Dermis blood vessel endothelial cell (primary cell): ENCODE measurements around the gene CPPED1. TPM values are rescaled to one million over a fixed set of nuclear protein-coding genes. Genes with fewer than 3 reads are reported as not detected.
"Not testable (repeated sequence)": the region's sequence is repeated elsewhere in the genome, so short reads cannot be mapped to it uniquely, and the experiment has no call there.

ENCODE experiments used
- DNase-seq: peaks from one replicate; pipeline ENCODE4 v3.0.0; 2010
- total RNA-seq: library from RNA; depleted of rRNA; stranded (reverse); fragments of >200 nt; gene quantifications from 2 replicates; pipeline ENCODE4 v1.2.3, GENCODE V29; 2014

Gene CPPED1, protein sequence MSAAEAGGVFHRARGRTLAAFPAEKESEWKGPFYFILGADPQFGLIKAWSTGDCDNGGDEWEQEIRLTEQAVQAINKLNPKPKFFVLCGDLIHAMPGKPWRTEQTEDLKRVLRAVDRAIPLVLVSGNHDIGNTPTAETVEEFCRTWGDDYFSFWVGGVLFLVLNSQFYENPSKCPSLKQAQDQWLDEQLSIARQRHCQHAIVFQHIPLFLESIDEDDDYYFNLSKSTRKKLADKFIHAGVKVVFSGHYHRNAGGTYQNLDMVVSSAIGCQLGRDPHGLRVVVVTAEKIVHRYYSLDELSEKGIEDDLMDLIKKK
- total RNA-seq = 23.1 and 26.0 TPM in 2 replicates

DNA sequence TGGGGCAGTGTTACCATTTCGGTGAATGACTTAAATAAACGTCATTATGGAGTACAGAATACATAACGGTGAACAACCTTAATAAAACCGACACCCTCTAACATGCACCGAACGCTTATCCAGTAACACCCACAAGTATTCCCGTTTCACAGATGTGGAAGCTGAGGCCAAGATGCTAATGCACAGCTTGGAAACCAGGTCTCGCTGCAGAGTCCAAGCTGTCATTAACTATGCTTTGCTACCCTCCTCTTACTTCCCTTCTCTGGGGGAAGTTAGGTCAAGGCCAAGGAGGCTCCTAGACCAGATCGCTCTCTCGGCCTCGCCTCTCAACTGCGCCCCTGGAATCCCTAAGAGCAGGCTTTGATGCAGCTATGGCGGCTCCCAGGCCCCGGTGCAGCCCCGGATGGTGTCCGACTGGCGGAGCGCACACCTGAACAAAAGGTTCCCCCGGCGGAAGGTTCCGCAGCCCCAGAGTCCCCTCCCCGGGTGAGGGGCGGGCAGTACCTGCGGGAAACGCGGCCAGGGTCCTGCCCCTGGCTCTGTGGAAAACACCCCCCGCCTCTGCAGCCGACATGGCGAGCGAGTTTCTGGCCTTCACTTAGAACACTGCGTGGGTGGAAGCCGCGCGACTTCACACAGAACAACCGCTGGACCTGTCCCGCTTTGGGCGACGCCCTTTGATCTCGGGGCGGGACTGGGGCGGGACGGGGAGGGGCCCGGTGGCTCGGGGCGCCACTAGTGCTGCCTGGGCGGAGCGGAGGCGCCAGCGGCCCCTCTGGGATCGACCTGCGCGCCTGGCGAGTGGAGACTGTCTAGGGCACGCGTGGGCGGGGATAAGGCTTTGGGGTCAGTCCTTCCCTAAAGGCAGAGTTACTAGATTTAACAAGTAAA lies at the start of gene CPPED1:
Gene CPPED1, minus strand, starts transcription at position 685 of the 891 bp plus-strand sequence. Its CDS starts 111 bp downstream, at position 574.
- DNase-seq = peak; percentile 96

DNA sequence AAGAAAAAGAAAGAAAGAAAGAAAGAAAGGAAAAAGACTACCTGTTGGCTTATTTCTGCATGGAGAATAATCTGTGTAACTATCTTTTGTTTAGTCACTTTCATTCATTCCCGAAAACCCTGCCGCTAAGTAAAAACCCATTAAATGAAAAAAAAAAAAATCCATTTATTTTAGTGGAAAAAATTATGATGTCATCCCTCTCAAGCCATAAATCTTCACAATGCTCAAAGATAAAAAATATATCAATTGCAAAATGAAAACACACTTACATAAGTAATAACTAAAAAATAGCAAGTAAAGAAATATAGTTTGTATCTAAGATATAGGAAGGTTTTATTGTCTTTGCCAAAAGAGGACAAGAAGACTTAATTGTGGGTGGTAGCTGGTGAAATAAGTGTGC lies 46.5 kb upstream of the CPPED1 start:
- DNase-seq = no peak

DNA sequence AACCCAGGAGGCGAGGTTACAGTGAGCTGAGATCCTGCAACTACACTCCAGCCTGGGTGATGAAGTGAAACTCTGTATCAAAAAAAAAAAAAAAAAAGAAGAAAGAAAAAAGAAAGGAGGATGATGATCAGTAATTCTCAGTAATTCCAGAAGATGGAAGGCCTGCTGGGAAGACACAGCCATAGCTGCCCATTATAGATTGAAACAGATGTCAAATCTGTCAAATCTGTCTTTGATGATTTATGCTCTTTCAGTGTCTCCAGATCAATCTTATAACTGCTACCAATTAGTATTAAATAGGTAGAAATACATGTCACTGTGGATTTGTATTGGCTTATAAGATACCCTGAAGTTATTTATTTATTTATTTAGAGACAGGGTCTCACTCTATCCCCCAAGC lies 42.9 kb upstream of the CPPED1 start:
- no peak for DNase-seq

DNA sequence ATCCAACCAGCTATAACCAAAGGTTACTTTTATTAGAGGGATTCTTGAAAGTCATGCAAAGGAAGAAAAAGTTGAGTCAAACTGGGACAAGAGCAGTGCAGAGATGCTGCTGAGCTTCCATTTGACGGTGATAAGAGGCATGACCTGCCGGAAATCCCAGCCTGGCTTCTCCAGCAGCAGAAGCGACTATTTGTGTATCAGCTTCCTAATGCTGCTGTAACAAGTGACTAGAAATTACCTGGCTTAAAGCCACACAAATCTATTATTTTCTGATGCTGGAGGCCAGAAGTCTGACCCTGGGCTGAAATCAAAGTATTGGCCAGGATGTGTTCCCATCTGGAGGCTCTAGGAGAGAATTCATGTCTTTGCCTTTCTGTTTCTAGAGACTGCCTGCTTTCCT lies 41.6 kb upstream of the CPPED1 start:
- DNase-seq = no peak

DNA sequence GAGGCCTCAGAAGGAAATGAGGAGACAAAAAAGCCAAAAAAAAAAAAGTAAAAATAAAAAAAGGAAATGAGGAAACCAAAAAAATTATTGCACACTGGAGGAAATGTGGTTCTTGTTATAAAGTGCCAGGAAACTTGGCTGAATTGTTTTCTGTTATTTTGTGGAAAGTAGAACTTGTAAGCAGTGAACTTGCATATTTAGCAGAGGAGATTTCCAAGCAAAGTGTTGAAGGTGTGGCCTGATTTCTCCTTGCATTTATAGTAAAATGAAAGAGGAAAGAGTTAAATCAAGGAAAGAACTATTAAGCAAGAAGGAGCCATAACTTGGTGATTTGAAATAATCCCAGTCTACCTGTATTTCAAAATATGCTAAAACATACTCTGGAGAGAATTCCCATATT lies 34.1 kb upstream of the CPPED1 start:
- no peak for DNase-seq

DNA sequence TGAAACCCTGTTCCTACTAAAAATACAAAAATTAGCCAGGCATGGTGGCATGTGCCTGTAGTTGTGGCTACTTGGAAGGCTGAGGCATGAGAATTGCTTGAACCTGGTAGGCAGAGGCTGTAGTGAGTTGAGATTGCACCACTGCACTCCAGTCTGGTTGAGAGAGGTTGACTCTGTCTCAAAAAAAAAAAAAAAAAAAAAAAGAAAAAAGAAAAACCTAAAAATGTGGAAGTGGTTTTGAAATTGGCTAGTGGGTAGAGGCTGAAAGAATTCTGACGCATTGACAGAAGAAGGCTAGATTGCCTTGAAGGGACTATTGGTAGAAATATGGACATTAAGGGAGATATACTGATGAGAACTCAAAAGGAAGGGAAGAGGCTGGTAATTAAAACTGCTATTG lies 33.6 kb upstream of the CPPED1 start:
- DNase-seq = no peak

DNA sequence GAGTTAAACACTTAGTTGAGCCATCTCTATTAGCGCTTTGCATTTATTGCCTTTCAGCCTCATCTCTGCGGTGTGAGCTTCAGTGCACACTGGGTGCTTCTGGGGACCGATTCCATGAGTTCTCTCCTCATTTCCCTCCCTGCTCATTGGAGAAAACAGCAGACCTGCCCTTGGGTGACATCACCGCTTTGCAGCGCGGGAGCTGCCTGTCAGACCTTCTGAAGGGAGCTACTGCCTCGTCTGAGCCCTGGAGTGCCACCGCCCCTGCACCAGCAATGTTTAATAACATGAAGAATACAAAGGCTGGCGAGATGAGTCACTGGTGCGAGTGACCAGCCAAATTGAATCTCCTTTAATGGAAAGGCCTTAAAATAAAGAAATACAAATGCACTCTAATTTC lies 30.2 kb upstream of the CPPED1 start:
- peak; percentile 16 for DNase-seq

DNA sequence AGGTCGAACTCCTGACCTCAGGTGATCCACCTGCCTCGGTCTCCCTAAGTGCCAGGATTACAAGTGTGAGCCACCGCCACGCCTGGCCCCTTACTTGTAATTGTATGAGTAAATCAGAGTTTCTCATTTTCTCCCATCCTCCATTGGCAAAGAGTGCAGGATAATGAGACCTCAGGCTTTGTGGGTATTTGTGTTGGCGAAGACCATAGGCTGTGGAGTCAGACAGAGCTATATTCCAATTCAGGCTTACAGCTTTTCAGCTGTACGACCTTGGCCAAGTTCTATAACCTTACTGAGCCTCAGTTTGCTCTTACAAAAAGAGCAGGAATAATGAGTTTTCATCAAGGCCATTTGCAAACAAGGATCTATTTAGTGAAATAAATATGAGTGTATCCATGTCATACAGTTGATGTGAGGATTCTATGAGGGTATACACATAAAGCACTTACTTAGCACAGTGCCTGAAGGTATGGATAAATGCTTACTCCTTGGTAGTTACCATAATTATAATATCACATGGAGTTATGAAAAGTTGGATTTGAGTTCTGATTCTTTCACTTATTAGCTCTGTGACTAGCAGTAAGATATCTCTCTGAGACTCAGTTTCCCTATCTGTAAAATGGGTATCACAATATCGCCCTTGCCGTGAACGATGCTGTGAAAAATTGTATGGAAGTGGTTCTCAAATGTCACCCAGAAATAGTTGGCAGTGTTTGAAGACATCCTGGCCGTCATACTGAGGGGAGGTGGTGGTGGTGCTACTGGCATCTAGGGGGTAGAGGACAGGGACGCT lies 25.6 kb upstream of the CPPED1 start:
- DNase-seq = no peak

DNA sequence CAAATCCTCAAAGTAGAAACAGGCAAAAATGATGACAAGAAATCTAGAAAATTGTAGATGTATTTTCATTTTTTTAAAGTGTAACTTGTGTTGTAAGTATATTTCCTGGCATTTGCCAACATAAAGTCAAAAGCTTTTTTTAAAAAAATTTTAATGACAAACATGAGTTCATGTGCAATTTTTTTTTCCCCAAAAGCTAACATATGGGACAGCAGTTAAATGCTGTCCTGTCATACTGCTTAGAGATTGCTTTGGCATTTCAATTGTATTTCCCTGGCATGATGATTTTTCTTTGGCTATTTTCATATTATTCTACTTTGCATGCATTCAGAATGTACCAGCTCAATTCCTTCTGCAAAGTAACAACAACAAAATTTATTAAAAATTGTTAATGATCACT lies 24.5 kb upstream of the CPPED1 start:
- no peak for DNase-seq

DNA sequence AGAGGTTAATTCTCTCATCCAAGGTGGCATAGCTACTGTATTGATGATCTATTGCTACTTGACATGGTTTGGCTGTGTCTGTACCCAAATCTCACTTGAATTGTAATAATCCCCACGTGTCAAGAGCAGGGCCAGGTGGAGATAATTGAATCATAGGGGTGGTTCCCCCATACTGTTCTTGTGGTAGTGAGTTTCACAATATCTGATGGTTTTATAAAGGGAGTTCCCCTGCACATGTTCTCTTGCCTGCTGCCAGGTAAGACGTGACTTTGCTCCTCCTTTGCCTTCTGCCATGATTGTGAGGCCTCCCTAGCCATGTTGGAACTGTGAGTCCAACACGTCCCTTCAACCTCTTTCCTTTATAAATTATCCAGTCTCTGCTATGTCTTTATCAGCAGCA lies 22.9 kb upstream of the CPPED1 start:
- DNase-seq = no peak

DNA sequence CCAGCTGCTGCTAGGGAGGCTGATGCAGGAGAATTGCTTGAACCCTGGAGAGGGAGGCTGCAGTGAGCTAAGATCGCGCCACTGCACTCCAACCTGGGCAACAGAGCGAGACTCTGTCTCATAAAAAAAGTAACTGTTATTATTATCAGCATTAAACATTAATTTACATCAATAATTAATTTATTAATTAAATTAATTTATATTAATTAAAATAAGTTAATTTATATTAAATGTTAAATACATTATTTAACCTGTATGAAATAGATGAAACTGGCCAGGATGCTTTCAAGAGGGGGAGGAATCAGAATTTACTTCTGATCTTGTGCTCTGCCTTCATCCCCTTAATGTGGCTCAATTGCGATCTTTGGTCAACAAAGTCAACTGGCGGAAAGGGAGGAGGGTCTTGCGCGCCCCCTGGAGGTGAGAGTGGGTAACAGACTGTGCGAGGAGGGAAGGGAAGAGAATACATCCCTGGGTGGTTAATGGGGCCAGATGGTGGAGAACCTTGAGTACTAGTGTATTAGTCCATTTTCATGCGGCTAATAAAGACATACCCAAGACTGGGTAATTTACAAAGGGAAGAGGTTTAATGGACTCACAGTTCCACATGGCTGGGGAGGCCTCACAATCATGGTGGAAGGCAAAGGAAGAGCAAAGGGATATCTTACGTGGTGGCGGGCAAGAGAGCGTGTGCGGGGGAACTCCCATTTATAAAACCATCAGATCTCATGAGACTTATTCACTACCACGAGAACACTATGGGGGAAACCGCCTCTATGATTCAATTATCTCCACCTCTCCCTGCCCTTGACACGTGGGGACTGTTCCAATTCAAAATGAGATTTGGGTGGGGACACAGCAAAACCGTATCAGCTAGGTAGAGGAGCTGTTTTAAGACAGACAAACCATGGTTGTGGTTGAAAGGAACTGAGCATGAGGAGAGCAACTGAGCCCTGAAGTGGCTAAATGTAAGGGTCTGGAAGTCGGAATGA lies 15.7 kb upstream of the CPPED1 start:
- peak; percentile 80 for DNase-seq

DNA sequence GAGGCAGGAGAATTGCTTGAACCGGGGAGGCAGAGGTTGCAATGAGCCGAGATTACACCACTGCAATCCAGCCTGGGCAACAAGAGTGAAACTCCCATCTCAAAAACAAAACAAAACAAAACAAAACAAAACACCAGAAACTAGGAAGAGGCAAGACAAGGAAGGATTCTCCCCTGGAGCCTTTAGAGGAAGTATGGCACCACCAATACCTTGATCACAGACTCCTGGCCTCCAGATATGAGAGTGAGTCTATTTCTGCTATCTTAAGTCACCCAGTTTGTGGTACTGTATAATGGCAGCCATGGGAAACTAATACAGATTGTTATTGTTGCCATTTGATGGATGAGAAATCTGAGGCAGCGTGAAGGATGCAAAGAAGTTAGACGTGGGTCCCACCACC lies 14.6 kb upstream of the CPPED1 start:
- DNase-seq = no peak

DNA sequence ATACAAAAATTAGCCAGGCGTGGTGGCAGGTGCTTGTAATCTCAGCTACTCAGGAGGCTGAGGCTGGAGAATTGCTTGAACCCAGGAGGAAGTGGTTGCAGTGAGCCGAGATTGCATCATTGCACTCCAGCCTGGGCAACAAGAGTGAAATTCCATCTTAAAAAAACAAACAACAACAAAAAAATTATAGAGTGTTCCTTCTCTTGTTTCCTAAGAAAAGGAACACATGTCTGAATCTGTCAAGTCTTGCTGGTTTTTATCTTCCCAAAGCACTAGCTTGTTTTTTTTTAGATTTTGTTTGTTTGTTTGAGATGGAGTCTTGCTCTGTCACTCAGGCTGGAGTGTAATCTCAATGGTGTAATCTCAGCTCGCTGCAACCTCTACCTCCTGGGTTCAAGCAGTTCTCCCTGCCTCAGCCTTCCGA lies 13.1 kb upstream of the CPPED1 start:
- DNase-seq = not testable (repeated sequence)

DNA sequence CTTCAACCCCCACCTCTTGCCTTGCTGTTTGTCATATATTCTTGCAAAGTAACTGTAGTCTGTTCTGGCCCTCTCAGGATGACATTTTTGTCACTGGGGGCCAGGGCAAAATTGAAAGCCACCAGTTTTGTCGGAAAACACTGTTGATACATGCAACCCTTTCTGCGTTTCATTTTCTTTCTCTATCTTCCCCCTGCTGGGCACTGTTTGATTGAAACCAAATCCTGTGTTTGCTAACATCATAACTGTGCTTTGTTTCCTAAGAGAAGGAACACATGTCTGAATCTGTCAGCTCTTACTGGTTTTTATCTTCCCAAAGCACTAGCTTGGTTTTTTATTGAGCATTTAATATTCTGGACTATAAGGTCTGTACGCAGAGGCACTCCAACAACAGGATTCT lies 11.7 kb upstream of the CPPED1 start:
- peak; percentile 16 for DNase-seq

DNA sequence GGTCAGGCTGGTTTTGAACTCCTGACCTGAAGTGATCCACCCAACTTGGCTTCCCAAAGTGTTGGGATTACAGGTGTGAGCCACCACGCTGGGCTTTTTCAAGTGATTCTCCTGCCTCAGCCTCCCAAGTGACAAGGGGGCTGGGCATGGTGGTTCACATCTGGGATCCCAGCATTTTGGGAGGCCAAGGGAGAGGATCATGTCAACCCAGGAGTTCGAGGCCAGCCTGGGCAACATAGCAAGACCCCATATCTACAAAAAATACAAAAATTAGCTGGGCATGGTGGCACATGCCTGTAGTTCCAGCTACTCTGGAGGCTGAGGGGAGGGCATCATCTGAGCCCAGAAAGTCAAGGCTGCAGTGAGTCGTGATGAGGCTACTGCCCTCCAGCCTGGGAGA lies 10.0 kb upstream of the CPPED1 start:
- not testable (repeated sequence) for DNase-seq

DNA sequence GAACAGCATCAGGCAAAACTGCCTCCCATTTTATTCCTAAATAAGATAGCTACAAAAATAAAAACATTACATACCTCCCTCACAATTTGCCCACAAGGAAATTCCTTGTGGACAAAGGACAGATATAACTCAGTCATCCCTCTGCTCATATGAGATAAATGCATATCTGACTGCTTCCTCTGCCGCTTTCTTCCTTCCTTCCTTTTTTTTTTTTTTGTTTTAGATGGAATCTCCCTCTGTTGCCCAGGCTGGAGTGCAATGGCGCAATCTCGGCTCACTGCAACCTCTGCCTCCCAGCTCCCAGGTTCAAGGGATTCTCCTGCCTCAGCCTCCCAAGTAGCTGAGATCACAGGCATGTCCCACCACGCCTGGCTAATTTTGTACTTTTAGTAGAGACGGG lies 9.6 kb upstream of the CPPED1 start:
- not testable (repeated sequence) for DNase-seq

DNA sequence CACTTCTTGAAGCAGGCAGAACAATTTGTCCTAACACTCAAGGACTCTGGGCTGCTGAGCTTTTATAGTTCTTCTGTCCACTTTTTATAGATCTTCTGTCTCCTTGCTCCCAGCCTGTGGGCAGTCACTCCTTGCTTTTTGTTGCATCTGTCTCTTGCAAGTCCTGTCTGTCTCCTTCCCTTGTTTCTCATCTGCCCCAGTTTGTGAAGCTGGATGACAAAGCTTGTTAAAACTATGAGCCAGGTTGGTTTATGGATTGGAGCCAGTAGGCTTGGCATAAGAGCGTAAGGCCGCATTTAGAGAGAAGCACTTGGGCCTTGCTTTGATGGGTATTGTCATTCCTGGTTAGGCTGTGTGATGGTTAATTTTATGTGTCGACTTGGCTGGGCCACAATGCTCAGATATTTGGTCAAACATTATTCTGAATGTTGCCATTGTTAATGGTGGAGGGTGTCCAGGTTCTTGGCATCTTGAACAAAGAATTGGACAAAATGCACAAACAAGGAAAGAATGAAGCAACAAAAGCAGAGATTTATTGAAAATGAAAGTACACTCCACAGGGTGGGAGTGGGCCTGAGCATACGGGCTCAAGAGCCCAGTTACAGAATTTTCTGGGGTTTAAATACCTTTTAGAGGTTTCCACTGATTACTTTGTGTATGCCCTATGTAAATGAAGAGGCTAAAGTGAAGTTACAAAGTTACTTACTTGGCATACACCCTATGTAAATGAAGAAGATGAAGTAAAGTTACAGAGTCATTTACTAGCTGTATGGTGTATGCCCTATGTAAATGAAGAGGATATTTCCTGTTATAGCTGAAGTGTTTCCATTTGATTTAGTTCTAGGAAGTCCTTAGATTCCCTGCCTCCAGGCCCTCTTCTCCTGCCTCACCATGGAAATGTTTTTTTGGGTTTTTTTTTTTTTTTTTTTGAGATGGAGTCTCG lies 8.0 kb upstream of the CPPED1 start:
- DNase-seq = no peak

DNA sequence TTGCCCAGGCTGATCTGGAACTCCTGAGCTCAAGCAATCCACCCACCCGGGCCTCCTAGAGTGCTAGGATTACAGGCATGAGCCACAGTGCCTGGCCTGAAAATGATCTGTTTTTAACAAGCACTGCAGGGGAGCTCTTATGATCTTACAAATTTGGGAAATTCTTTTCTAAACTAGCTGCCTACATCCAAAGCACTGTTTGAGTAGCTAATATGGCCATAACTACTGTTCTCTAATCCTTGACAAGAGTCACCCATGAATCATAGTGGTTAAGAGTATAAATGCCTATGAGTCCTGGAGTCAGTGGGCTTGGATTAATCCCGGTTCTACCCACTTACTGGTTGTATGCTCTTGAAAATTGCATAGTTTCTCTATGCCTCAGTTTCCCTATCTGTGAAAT lies 1.4 kb upstream of the CPPED1 start:
- DNase-seq = no peak

DNA sequence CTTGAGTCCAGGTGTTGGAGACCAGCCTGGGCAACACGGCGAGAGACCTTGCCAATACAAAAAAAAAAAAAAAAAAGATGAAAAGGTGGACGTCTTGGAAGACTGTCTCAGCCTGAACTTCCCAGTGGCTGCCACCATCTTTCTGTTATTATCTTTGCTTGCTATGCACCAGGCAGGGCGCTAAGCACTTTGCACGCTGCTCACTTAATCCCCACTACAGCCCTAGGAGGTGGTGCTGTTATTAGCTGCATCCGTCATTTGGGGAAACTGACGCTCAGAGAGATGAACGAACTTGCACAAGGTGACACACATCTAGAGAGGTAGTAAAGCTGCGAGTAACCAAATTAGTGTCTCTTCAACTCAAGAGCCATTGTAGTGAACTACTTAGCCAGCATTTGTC lies 708 bp upstream of the CPPED1 start:
- DNase-seq = no peak

DNA sequence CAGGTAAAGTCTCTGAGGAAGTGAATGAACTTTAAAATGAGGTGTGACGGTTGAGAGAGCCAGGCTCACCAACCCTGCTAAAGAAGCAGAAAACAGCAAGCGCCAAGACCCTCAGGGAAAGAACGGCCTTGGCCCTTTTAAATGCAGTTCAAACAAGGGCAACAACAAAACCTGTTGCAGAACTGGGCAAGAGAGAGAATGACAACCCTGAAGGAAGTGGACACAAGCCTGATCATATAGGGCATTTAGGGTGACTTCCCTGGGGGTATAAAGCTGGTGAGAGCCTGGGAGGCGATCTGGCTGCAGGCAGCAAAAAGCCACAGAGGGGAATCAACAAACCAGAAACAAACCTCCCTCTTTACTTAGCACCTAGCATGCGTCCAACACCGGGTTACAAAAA lies 1.0 kb downstream of the CPPED1 start:
- DNase-seq = peak; percentile 14

DNA sequence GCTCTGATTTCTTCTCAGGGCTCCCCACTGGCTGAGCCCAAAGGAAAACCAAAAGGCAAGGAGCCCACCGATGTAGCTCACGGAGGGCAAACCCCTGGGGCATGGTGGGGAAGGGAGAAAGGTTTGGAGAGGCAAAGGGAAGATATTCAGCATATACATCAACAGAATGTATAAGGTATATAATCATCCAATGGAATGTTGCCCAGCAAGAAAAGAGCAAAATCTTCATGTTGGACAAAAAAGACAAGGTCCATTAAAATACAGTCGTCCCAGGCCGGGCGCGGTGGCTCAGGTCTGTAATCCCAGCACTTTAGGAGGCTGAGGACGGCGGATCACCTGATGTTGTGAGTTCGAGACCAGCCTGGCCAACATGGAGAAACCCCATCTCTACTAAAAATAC lies 1.6 kb downstream of the CPPED1 start:
- DNase-seq = peak; percentile 20
